Retinal pigment epithelial cell (primary cell): ENCODE data around the gene H19.

Source experiments
- DNase-seq: peaks from one replicate; pipeline ENCODE4 v3.0.0-alpha.2; 2010; ENCODE audit warnings: low read depth
- H3K4me3 ChIP-seq: 2 replicates; pipeline ENCODE4 v1.5.1; 2011; ENCODE audit warnings: mild to moderate bottlenecking, low read length, control low read depth, moderate library complexity
- CTCF ChIP-seq: conservative IDR thresholded peaks from 2 replicates; pipeline ENCODE4 v1.5.1; 2011; ENCODE audit warnings: low read depth, low read length, control low read depth, inconsistent platforms

H19 gene

GRCh38 chr11:1948389-1948788 lies 49.3 kb downstream of the H19 start:
- H3K4me3 ChIP-seq, result no peak overlapping the region
- no peak for TF ChIP-seq CTCF
- no peak for DNase-seq

- no peak for TF ChIP-seq CTCF
- no peak overlapping the region for H3K4me3 ChIP-seq
- DNase-seq, result no peak
Observed at GRCh38 chr11:1947592-1948237, 49.9 kb downstream of the H19 start.

GRCh38 chr11:1946812-1947484 lies 50.7 kb downstream of the H19 start, which contains the start of gene MRPL23:
MRPL23 (plus strand) TSS chr11:1947332; CDS start chr11:1947363, 31 bp downstream.
- no peak within 1 kb of the TSS for H3K4me3 ChIP-seq
- no peak for DNase-seq
- TF ChIP-seq CTCF, result no peak
